Measurements from ENCODE around the gene RUSF1. TPM values are rescaled to one million over a fixed set of nuclear protein-coding genes. Genes with fewer than 3 reads are reported as not detected.

RUSF1 gene
- total RNA-seq, 1 donor: 48.5 TPM

DNA sequence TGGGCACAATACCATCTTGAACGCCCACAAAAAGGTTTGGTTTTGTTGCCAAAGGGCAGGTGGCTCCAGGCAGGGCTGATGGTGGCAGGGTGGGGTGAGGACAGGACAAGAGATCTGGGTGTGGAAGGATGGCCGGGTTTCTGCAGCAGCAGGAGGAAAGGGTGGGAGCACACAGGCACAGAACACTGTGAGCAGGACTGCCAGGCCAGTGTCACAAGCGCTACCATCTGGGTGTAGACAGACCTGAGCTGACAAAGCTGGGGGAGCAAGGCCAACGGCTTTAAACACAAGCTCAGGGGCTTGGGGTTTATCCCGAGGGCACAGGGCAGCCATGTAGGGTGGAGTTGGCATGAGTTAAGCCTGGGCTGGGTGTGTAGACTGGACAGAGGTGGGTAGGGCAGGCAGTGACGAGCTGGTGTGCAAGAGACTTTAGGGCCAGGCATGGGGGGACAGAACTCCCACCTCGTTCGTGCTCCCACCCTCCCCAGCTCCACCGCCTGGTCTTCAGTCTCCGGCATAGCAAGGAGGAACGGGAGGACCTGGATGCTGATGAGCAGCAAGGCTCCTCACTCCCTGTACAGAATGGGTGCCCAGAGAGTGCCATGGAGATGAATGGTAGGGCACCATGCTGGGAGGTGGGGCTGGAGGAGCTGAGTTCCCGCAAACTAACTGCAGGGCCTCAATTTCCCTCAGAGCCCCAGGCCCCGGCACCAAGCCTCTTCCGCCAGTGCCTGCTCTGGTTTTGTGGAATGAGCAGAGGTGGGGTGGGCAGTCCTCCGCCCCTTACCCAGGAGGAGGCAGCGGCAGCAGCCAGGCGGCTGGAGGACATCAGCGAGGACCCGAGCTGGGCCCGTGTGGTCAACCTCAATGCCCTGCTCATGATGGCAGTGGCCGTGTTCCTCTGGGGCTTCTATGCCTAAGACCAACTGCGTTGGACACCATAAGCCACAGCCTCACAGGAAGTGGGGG, 18.3 kb downstream of the RUSF1 start:
- Histone ChIP-seq H3K4me1 (ENCODE audit: insufficient read depth, low read length) (peaks cover 8% of the 10 kb centered on the region), H4K20me1 (ENCODE audit: insufficient read depth, low read length) (peaks cover 6% of the 10 kb centered on the region), H2AFZ (ENCODE audit: low read length) (no peak overlapping the region), H3K36me3 (ENCODE audit: insufficient read depth, low read length) (peaks cover 24% of the 10 kb centered on the region), H3K79me2 (ENCODE audit: insufficient read depth, low read length) (no peaks in the 10 kb centered on the region), H3K9me3 (ENCODE audit: low read depth, low read length) (no peaks in the 10 kb centered on the region), H3K27ac (ENCODE audit: low read depth, low read length) (no peak overlapping the region), H3K27me3 (ENCODE audit: insufficient read depth, low read length) (peaks cover 37% of the 10 kb centered on the region), H3K4me2 (ENCODE audit: insufficient read depth, low read length) (no peak overlapping the region), H3K4me3 (ENCODE audit: insufficient read depth, low read length) (no peak overlapping the region)
- peak; percentile 62 for DNase-seq (ENCODE audit: insufficient read length, low spot score, missing footprints)
- TF ChIP-seq, protein P1, sequence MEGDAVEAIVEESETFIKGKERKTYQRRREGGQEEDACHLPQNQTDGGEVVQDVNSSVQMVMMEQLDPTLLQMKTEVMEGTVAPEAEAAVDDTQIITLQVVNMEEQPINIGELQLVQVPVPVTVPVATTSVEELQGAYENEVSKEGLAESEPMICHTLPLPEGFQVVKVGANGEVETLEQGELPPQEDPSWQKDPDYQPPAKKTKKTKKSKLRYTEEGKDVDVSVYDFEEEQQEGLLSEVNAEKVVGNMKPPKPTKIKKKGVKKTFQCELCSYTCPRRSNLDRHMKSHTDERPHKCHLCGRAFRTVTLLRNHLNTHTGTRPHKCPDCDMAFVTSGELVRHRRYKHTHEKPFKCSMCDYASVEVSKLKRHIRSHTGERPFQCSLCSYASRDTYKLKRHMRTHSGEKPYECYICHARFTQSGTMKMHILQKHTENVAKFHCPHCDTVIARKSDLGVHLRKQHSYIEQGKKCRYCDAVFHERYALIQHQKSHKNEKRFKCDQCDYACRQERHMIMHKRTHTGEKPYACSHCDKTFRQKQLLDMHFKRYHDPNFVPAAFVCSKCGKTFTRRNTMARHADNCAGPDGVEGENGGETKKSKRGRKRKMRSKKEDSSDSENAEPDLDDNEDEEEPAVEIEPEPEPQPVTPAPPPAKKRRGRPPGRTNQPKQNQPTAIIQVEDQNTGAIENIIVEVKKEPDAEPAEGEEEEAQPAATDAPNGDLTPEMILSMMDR (IDR thresholded peaks at IDR 0.05; ENCODE audit: extremely low read depth, low read depth, low read length): no peak

DNA sequence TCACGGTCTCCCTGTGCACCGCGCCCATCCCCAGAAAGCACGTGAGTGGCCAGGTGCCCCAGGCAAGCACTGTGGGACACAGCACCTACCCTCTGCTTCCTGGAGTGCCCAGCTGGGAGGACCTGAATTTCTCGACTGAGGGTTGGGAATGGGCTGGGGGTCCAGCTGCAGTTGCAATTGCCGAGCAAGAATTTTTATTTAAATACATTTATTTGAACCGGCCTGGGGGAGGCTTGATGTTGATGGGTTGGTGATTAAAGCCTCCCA, 19.0 kb downstream of the RUSF1 start:
- Histone ChIP-seq H3K79me2 (ENCODE audit: insufficient read depth, low read length) (no peaks in the 10 kb centered on the region), H3K4me2 (ENCODE audit: insufficient read depth, low read length) (no peak overlapping the region), H3K27me3 (ENCODE audit: insufficient read depth, low read length) (peaks cover 37% of the 10 kb centered on the region), H3K9me3 (ENCODE audit: low read depth, low read length) (no peaks in the 10 kb centered on the region), H3K27ac (ENCODE audit: low read depth, low read length) (no peak overlapping the region), H3K36me3 (ENCODE audit: insufficient read depth, low read length) (peaks cover 19% of the 10 kb centered on the region), H2AFZ (ENCODE audit: low read length) (no peak overlapping the region), H3K4me3 (ENCODE audit: insufficient read depth, low read length) (no peak overlapping the region), H4K20me1 (ENCODE audit: insufficient read depth, low read length) (peaks cover 6% of the 10 kb centered on the region), H3K4me1 (ENCODE audit: insufficient read depth, low read length) (peaks cover 8% of the 10 kb centered on the region)
- TF ChIP-seq, protein P1 (IDR thresholded peaks at IDR 0.05; ENCODE audit: extremely low read depth, low read depth, low read length): no peak
- no peak for DNase-seq (ENCODE audit: insufficient read length, low spot score, missing footprints)

DNA sequence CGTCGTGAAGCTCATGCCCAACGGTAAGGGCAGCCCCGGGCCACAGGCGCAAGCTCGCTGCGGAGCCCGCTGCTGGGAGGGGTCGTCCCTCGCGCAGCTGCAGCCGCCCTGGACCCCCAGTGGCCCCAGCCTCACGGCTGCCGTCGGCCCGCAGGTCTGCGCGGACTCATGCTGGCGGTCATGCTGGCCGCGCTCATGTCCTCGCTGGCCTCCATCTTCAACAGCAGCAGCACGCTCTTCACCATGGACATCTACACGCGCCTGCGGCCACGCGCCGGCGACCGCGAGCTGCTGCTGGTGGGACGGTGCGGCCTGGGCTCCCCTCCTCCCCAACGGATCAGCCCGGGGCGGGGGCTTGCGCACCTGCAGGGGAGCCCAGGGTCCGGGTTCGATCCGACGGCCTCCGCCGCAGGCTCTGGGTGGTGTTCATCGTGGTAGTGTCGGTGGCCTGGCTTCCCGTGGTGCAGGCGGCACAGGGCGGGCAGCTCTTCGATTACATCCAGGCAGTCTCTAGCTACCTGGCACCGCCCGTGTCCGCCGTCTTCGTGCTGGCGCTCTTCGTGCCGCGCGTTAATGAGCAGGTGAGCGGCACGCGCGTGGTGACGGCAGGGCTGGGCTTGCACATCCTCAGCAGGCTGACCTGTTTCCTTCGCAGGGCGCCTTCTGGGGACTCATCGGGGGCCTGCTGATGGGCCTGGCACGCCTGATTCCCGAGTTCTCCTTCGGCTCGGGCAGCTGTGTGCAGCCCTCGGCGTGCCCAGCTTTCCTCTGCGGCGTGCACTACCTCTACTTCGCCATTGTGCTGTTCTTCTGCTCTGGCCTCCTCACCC, 19.5 kb downstream of the RUSF1 start:
- Histone ChIP-seq H3K9me3 (ENCODE audit: low read depth, low read length) (no peaks in the 10 kb centered on the region), H3K4me2 (ENCODE audit: insufficient read depth, low read length) (peak overlapping the region; percentile 78), H2AFZ (ENCODE audit: low read length) (no peak overlapping the region), H3K4me3 (ENCODE audit: insufficient read depth, low read length) (peak overlapping the region; percentile 63), H3K4me1 (ENCODE audit: insufficient read depth, low read length) (peaks cover 8% of the 10 kb centered on the region), H3K79me2 (ENCODE audit: insufficient read depth, low read length) (no peaks in the 10 kb centered on the region), H3K27me3 (ENCODE audit: insufficient read depth, low read length) (peaks cover 37% of the 10 kb centered on the region), H4K20me1 (ENCODE audit: insufficient read depth, low read length) (peaks cover 6% of the 10 kb centered on the region), H3K36me3 (ENCODE audit: insufficient read depth, low read length) (peaks cover 19% of the 10 kb centered on the region), H3K27ac (ENCODE audit: low read depth, low read length) (no peak overlapping the region)
- peak; percentile 88 for DNase-seq (ENCODE audit: insufficient read length, low spot score, missing footprints)
- TF ChIP-seq, protein P1 (IDR thresholded peaks at IDR 0.05; ENCODE audit: extremely low read depth, low read depth, low read length): no peak
